GM18526 (cell line): ENCODE measurements around the gene AFMID.
A peak's percentile ranks its signal among the peaks of the same experiment; 100 is the strongest.

Experiments used
- POLR2A ChIP-seq: IDR thresholded peaks from 3 replicates; pipeline ENCODE4 v1.6.1; 2011; ENCODE audit not compliant: insufficient read length; ENCODE audit errors: extremely low read depth

The AFMID gene, protein sequence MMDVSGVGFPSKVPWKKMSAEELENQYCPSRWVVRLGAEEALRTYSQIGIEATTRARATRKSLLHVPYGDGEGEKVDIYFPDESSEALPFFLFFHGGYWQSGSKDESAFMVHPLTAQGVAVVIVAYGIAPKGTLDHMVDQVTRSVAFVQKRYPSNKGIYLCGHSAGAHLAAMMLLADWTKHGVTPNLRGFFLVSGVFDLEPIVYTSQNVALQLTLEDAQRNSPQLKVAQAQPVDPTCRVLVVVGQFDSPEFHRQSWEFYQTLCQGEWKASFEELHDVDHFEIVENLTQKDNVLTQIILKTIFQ

DNA sequence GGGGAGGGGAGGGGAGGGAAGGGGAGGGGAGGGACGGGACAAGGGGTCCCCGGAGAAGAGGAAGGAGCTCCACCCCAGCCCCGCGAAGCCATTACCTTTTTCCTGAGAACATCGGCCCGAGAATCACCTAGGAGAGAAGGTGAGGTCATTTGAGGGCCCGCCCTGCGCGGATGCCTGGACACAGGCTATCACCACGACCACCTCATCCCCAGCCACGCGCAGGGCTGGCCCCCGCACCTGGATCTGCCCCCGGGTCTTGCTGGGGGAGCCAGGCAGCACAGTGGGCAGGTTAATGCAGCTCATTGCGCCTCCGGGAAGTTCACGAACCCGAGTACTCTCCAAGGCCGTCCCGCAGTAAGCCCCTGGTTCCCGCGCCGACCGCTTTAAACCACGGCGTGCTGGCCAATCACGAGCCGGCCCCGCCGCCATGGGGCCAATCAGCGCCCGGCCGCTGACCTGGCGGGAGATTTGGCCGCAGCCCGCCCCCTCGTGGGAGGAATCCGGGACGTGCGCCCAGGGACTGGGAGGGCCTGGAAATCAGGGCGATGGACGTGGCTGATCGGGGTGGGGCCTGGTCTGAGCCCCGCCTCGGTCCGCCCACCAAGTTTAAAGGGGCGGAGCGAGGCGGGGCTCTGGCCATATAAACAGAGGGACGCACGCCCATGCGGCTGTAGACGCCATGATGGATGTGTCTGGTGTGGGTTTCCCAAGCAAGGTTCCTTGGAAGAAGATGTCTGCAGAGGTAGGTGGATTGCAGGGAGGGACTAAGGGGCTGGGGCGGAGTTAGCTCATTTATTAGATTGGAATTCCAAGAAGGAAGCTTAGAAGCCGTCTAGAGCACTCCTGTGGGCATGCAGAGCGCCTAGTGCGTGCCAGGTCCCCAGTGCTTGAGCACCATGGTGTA lies at the start of gene AFMID, which contains the start of gene TK1:
Gene AFMID (plus strand): TSS at position 671 of the 904 bp plus-strand sequence. CDS start 9 bp downstream, at position 680.
Gene TK1 (minus strand): TSS at position 361 of the 904 bp plus-strand sequence. CDS start 58 bp downstream, at position 303.
- TF ChIP-seq POLR2A, result peak; percentile 82

- TF ChIP-seq POLR2A, result no peak
These were observed 49.6 kb upstream of the AFMID start for GRCh38 chr17:78137392-78138203.

DNA sequence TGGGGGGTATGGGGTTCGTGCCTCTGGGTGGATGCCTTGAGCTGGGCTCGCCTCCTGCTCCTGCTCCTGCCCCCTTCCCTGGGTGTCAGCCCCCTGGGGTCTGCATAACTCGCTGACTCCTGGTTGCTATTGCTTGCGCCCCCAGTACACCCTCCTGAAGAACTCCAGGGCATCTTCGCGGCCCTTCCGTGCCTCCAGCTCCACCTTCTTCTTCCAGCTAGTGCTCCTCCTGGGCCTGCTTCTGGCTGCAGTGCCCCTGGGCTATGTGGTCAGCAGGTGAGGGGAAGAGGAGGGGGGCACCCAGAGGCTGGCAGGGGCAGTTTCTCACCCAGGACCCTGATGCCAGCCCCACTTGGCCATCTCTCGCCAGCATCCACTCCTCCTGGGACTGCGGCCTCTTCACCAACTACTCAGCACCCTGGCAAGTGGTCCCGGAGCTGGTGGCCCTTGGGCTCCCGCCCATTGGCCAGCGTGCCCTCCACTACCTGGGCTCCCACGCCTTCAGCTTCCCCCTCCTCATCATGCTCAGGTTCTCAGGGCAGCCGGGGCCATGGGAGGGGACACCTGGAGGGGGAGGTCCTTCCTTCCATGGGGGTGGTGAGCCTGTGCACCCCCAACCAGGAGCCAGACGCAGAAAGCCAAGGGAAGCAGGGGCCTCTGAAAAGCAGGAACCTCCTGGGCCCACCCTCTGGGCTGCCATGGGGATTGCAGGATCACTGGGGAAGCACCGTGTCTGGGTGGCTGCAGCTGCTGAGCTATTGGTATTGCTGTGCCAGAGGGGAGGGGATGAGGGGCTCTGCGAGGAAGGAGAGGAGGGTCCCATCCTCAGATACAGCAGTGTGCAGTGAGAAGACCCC lies 48.7 kb upstream of the AFMID start:
- no peak for TF ChIP-seq POLR2A

DNA sequence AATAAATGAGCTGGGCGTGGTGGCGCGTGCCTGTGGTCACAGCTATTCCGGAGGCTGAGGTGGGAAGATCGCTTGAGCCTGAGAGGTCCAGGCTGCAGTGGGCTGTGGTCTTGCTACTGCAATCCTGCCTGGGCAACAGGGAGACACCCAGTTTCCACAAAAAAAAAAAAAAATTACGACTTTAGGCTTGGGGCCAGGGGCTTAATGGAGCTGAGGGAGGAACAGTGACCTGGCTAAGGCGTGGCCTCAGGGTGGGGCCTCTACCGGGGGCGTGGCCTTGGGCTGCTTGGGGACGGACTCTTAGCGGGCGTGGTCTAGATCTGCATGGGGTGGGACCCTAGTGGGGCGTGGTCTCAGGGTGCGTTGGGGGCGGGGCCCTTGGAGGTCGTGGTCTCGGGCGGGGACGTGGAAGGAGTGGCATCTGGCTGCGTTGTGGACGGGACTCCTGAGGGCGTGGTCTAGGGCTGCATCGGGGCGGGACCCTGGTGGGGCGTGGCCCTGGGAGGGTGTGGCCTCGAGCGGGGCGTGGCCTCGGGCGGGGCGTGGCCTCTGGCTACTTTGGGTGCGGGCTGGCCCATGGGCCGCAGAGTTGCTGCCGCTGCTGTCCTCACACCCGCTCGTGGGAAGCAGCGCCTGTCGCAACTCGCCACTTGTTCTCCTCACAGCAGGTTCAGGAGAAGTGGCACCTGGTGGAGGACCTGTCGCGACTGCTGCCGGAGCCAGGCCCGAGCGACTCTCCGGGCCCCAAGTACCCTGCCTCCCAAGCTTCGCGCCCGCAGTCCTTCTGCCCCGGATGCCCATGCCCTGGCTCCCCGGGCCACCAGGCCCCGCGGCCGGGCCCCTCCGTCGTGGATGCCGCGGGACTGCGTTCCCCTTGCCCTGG lies 46.8 kb upstream of the AFMID start:
- peak; percentile 52 for TF ChIP-seq POLR2A

GRCh38 chr17:78141437-78142118 lies 45.6 kb upstream of the AFMID start:
- no peak for TF ChIP-seq POLR2A

DNA sequence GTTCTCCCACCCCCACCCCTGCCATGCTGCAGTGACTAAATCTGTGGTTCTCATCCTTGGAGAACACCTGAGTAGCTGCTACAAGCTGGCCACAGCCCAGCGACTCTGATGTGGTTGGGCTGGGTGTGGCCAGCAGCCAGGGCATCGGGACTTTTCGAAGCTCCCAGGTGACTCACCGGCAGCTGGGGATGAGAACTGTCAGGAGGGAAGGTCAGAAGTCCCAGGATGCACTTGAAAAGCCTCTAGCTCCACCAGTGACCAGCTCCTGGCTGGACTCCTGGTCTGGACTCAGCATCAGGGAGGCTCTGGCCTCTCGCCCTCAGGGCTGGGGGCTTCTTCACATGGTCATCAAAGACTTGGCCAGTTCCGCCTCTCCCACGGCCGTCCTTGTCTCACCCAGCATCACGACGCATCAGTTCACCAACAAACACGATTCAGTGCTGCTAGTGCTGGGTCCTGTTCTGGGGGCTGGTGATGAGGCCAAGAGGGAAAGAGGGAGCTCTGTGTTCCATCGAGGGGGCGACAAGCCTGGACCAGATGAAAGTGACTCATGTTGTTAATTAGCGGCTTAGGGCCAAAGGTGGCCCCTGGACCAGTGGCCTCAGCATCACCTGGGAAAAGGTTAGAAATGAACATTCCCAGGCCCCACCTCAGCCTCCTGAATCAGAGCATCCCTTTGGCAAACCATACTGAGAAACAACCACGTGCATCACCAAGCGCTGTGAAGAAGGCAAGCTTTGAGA lies 44.9 kb upstream of the AFMID start:
- TF ChIP-seq POLR2A, result no peak

- no peak for TF ChIP-seq POLR2A
These were observed 43.7 kb upstream of the AFMID start for GRCh38 chr17:78143214-78144146.

- TF ChIP-seq POLR2A, result peak; percentile 18
These were observed 42.9 kb upstream of the AFMID start for GRCh38 chr17:78144147-78144719.

DNA sequence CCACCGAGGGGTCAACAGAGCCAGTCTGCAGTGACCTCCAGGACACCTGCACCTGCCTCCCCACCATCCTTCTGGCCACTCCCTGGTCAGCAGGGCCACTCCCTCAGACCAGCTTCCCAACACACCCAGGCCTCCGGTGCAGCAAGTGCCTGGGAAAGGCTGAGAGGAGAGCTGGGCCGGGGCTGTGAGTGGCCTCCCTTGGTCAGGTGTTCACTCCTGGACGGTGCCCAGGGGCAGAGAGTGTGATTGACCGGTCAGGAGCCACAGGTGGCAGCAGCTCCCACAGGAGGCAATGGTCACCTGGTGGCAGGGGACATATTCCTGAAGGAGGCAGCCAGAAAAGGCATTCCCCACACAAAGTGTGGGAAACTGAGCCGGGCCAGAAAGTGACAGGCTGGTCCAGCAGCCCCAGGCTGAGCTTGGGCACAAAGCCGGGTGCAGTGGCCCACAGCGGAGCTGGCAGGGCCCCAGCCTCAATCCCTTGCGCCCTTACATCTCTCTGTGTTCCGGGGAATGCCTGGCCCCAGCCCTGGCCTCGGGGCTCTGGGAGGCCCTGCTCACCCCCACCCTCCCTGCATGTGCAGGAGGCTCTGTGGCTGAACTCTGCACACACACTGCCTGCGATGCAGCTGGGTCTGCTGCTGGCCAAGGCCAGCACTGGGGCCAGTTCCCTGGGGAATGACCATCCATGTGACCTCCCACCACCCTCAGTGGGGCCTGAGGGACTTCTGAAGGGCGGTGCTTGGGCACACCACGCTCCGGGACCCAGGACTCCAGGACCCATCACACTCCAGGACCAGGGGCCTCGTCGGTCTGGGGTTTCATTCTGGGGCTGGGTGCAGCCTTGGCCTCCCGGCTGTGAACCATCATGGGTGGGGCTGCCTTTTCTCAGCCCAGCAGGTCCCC lies 42.2 kb upstream of the AFMID start:
- TF ChIP-seq POLR2A, result no peak

DNA sequence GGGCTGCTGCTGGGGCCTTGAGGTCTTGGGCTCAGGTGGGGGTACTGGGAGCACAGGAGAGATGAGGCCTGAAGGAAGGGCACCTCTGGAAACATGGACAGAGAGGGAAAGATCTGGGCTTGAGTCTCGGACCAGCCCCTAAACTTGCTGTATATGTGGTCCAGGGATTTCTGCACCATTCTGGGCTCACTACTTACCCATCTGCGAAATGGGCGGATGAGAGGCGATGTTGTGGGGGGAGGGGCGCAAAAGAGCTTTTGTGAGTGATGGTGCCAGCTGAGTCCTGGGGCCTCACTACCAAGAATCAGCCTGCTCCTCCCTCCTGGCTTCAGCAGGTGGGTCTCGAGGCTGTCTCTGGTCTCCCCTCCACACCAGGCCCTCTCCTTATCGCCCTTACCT lies 40.7 kb upstream of the AFMID start:
- no peak for TF ChIP-seq POLR2A
